Right lobe of liver (tissue), 4 donors: Measurements from ENCODE around the gene JAG1.

Source experiments
- CTCF ChIP-seq, 4 donors: fragments of 200-600 bp in 3 of 4; fragments of 450-650 bp in 1 of 4; IDR thresholded peaks; one replicate each; pipeline versions ENCODE4 v1.5.1 to v1.8.0; 2016 to 2022; ENCODE audit warnings: antibody characterized with exemption in 4 of 4, mild to moderate bottlenecking in 2 of 4
- POLR2A ChIP-seq: fragments of 450-650 bp; IDR thresholded peaks from one replicate; pipeline ENCODE4 v1.6.1; 2017; ENCODE audit warnings: antibody characterized with exemption, mild to moderate bottlenecking
- donor health status: DM: no; HTN: no; CAD: no.
- donor health status: DM: no; HTN: no; CAD: no.
- donor health status: DM: no; HTN: yes; CAD: no.

GRCh38 chr20:10701607-10702006 is 27.8 kb upstream of the JAG1 start:
- no peak for TF ChIP-seq CTCF (IDR thresholded peaks at IDR 0.05)
- TF ChIP-seq POLR2A, result no peak
